Brain pericyte (primary cell): ENCODE results near the gene ZNF536.

ENCODE experiments used
- DNase-seq: peaks from one replicate; pipeline ENCODE4 v3.0.0-alpha.2; 2012; ENCODE audit warnings: low read depth, low spot score

ZNF536 gene

GRCh38 chr19:30528919-30529318 is 156.7 kb downstream of the ZNF536 start:
- no peak for DNase-seq

GRCh38 chr19:30529876-30530275 is 157.7 kb downstream of the ZNF536 start:
- no peak for DNase-seq

GRCh38 chr19:30530751-30531150 is 158.6 kb downstream of the ZNF536 start:
- no peak for DNase-seq

GRCh38 chr19:30535011-30535410 is 162.8 kb downstream of the ZNF536 start:
- DNase-seq = no peak

- DNase-seq = no peak
Observed at GRCh38 chr19:30536975-30537374, 164.8 kb downstream of the ZNF536 start.

- DNase-seq = no peak
Observed at GRCh38 chr19:30539315-30539714, 167.1 kb downstream of the ZNF536 start.

GRCh38 chr19:30539981-30540380 is 167.8 kb downstream of the ZNF536 start:
- DNase-seq = no peak

GRCh38 chr19:30540761-30541160 is 168.6 kb downstream of the ZNF536 start:
- DNase-seq = no peak

GRCh38 chr19:30541575-30541974 is 169.4 kb downstream of the ZNF536 start:
- DNase-seq = no peak

- DNase-seq = no peak
Observed at GRCh38 chr19:30543243-30543945, 171.2 kb downstream of the ZNF536 start.

GRCh38 chr19:30545752-30546151 is 173.6 kb downstream of the ZNF536 start:
- DNase-seq = no peak

GRCh38 chr19:30546332-30546731 is 174.1 kb downstream of the ZNF536 start:
- no peak for DNase-seq

GRCh38 chr19:30547246-30547645 is 175.1 kb downstream of the ZNF536 start:
- no peak for DNase-seq

- no peak for DNase-seq
Observed at GRCh38 chr19:30549151-30549550, 177.0 kb downstream of the ZNF536 start.

GRCh38 chr19:30551271-30551670 is 179.1 kb downstream of the ZNF536 start:
- DNase-seq = no peak

GRCh38 chr19:30552593-30552992 is 180.4 kb downstream of the ZNF536 start:
- DNase-seq = no peak

GRCh38 chr19:30555075-30555790 is 183.0 kb downstream of the ZNF536 start:
- no peak for DNase-seq

- DNase-seq = no peak
Observed at GRCh38 chr19:30555791-30556110, 183.6 kb downstream of the ZNF536 start.

GRCh38 chr19:30556230-30556711 is 184.1 kb downstream of the ZNF536 start:
- DNase-seq = no peak

GRCh38 chr19:30557212-30557611 is 185.0 kb downstream of the ZNF536 start:
- no peak for DNase-seq

GRCh38 chr19:30557927-30558557 is 185.9 kb downstream of the ZNF536 start:
- no peak for DNase-seq

- DNase-seq = no peak
Observed at GRCh38 chr19:30558793-30559192, 186.6 kb downstream of the ZNF536 start.

GRCh38 chr19:30559446-30559845 is 187.3 kb downstream of the ZNF536 start:
- no peak for DNase-seq
